ENCODE results near the gene BLVRB.
"Not testable (repeated sequence)": the region's sequence is repeated elsewhere in the genome, so short reads cannot be mapped to it uniquely, and the experiment has no call there.

BLVRB gene

DNA sequence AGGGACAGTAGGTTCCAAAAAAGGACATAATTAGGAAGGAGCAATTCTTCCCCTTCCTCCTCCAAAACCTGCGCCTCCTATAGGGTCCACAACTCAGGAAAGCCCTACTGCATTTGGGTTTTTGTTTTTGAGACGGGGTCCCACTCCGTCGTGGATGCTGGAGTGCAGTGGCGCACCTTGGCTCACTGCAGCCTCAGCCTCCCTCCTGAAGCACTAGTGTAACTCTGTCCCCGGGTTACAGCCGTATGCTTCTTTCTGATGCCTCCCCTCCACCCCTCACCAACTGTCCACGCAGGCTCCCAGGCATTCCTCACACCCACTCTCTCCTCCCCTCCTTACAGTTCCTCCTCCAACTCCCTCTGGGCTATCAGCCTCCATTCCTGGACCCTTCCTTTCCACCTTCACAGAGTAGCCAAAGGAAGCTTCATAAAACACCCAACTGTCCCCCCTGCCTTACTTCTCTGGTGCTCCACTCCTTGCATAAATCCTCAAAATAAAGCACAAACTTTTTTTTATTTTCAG is 19.2 kb downstream of the BLVRB start:
- no peak for DNase-seq

DNA sequence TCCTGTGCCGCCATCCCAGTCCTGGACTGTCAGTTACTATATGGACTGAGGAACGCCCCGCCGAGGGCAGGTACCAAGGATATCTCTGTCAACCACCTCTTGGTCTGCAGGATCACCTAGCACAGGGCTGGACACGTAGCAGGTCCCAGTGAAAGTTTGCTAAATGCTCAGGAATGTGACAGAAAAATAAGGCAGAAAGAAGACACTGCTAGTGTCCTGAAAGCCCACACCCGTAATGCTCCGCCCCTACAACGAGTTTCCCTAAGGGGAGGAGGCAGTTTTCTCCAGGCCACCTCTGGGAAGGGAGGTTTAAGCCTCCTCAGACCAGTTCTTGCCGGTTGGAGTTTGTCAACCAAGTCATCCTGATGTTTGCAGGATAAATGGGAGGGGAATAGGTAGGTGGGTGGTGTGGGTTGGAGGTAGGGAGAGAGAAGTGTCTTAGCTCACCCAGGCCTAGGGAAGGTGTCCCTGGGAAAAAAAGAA is 19.7 kb downstream of the BLVRB start:
- DNase-seq = no peak

DNA sequence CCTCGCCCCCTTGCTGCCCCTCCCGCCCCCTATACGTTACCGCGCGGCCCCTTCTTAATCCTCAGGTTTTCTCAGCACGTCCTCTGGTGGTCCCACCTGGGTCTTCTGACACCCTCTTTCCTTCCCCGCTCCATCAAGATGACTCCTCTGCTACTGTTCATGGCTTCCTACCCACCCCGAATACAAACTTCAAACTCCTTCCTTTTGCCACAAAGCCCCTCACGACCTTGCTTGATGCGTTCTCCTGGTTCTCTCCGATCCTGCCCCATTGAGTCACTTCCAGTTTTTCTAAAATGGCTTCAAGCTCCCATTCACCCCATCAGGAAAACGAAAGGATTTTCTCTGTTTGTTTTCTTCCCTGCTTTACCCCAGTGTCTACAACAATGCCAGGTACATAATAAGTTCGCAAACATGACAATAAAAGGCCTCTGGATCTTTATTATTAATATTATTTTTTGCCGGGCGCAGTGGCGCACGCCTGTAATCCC is 20.7 kb downstream of the BLVRB start:
- no peak for DNase-seq

GRCh38 chr19:40444000-40444824 is 21.3 kb downstream of the BLVRB start, which contains the start of gene SERTAD3:
SERTAD3 (minus strand) TSS chr19:40444335; CDS start chr19:40442080, 2,255 bp downstream.
- DNase-seq = peak; percentile 96

DNA sequence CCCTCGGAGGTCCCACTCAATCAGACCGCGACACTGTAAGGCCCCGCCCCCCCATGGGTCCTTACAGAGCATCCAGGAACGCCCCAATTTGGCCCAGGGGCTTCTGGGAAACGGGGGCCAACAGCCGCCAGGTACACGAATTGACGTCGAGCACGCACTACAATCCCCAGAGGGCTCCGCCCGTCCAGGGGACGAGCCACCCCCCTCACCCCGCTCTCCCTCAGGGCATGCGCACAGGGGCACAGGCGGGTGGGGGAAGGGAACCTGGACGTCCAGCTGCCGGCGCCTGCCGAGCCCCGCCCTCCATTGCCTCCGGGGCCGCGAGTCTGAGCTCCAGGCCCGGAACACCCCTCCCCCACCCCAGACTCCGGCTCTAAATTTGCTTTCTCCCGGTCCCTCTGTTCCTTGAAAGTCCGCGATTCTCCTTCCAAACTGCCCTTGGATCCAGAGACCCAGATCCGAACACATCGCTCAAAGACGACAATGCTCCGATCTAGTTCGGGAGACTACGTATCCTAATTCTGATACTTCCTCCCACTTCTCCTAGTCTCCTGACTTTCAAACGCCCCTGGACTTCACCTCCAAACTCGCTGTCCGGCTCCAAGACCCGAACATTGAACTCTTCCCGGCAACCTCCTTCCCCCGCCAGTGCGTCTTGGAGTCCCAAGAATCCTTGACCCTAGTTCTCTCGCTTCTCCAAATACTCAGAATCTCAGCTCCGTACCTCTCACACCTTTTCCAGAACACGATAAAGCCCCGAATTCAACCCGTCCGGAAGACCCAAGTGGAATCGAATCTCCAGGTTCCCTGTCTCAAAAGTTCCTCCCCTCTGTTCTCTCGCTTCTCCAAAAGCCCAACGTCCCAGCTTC is 22.2 kb downstream of the BLVRB start:
- peak; percentile 100 for DNase-seq

GRCh38 chr19:40442328-40443130 is 23.0 kb downstream of the BLVRB start:
- DNase-seq = no peak

- no peak for DNase-seq
These were observed 23.8 kb downstream of the BLVRB start for GRCh38 chr19:40441719-40442253.

DNA sequence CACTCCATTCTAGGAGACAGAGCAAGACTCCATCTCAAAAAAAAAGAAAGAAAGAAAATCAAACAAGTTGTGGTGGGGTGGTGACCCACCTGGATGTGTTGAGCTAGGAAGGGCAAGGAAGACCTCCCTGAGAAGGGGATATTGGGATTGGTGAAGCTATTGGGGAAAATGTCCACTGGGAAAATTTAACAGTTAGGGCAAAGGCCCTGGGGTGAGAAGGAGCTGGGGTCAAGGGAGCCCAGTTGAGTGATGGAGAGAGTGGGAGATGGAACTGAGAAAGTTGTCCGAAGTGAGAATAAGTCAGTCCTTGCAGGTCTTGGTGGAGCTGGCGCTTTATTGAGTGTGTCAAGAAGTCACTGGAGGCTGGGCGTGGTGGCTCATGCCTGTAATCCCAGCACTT is 27.3 kb downstream of the BLVRB start:
- no peak for DNase-seq

DNA sequence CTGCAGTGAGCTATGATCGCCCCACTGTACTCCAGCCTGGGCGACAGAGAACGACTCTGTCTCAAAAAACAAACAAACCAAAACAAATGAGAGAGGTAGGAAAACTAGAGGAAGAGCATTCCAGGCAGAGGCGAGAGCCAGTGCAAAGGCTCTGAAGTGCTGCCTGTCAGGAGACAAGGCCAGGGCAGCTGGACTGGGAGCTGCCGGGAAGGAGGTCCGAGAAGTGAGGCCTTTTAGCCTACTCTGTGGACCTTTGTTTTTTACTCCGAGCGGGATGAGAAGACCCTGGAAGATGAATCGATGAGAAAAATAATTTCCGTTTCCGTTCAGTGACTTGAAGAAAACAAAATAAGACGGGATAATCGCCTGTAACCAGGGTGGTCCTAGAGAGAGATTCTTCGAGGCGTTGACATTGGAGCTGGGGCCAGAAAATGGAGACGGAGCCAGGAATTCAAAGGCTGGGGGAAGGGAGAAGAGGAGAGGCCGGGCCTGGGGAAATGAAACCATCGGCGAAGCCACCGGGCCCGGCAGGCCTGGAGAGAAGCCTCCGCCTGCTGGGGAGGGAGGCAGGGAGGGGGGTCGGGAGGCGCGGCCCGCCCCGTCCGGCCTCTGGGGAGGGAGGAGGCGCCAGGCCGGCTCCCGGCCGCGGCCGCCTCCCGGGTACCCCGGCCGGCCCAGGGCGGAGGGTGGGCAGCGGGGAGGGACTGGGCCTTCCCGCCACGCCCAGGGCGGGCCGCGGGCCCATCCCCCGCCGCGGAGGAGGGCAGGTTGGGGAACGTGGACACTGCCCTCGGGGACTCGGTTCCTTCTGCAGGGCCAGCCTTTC is 31.9 kb downstream of the BLVRB start:
- peak; percentile 46 for DNase-seq

- DNase-seq = not testable (repeated sequence)
These were observed 32.8 kb downstream of the BLVRB start for GRCh38 chr19:40432760-40433159.

DNA sequence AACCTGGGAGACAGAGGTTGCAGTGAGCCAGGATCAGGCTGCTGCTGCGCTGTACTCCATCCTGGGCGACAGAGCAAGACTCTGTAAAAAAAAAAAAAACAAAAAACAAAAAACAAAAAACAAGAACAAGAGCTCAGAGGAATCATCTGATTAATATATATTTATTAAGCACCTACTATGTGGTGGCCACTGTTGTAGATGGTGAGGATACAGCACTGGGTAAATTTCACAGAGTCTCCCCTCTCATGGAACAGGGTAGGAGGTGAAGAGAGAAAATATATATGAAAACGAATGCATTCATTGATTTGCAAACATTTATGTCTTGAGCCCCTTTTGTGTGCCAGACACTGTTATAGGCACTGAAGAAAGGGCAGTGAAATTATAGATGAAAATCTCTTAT is 33.8 kb downstream of the BLVRB start:
- DNase-seq = no peak

DNA sequence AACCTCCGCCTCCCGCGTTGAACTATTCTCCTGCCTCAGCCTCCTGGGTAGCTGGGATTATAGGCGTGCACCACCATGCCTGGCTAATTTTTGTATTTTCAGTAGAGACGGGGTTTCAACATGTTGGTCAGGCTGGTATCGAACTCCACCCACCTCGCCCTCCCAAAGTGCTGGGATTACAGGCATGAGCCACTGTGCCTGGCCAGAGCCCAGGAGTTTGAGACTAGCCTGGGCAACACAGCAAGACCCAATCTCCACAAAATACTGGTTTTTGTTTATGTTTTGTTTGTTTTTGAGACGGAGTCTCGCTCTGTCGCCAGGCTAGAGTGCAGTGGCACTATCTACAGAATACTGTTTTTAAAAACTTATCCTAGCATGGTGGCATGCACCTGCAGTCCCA is 35.3 kb downstream of the BLVRB start:
- DNase-seq = not testable (repeated sequence)

GRCh38 chr19:40428197-40428596 is 37.3 kb downstream of the BLVRB start:
- DNase-seq = not testable (repeated sequence)

- DNase-seq = peak; percentile 100
These were observed 39.9 kb downstream of the BLVRB start, which contains the start of gene SERTAD1 for GRCh38 chr19:40425450-40426287. SERTAD1 (minus strand) TSS chr19:40425992; CDS start chr19:40423546, 2,446 bp downstream.

GRCh38 chr19:40424637-40425449 is 40.7 kb downstream of the BLVRB start:
- DNase-seq = no peak

DNA sequence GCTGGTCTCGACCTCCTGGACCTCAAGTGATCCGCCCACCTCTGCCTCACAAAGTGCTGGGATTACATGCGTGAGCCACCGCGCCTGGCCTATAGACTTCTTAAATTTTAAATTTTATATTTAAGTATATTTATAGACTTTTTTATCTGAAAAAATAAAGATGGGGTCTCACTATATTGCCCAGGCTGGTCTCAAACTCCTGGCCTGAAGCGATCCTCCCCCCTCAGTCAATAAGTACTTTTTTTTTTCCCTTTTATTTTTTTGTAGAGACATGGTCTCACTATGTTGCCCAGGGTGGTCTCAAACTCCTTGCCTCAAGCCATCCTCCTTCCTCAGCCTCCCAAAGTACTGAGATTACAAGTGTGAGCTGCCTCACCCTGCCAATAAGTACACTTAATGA is 41.6 kb downstream of the BLVRB start:
- DNase-seq = no peak

DNA sequence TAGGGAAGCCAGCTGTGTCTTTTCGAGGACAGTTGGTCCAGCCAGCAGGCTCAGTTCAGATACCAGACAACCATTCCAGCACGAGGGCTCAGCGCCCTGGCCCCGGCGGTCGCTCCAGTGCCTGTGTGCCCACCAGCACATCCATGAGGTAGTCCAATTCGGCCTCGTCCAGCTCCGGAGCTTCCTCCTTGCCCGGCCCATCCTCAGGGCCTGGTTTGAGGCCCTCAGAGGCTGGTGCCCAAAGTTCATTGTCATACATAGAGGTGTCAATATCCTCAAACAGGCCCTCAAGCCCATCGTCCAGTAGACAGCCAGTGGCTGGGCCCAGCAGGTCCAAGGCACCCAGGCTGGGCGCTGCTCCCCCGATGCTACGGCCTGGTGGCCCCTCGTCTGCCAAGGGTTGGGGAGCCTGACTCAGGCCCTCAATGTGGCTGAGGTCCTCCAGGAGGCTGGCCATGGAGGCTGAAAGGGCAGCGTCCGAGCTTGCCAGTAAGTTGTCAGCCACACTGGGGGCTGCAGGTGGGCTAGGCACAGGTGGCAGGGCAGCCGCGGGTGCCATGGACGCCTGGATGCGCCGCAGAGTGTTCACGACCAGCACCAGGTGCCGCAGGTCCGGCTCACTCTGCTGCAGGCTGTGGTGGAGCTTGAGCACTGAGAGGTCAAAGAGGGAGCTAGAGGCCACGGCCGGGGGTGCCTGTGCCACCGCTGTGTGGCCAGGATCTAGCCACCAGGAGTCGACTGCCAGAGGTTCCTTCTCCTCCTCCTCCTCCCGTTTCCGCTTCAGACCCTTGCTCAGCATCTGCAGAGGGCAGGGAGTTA is 42.6 kb downstream of the BLVRB start:
- DNase-seq = no peak

All from stimulated activated CD4-positive, alpha-beta T cell treated with anti-CD3 and anti-CD28 coated beads, Interleukin-1b, Interleukin-23, amount 100 ng/mL, for 48 hours (primary cell).